SK-MEL-5 (cell line): ENCODE data around the gene DZIP1. TPM values are rescaled to one million over a fixed set of nuclear protein-coding genes. Genes with fewer than 3 reads are reported as not detected.
"Not testable (repeated sequence)": the region's sequence is repeated elsewhere in the genome, so short reads cannot be mapped to it uniquely, and the experiment has no call there.

Source experiments
- DNase-seq: peaks from one replicate; pipeline ENCODE4 v3.0.0-alpha.2; 2016; ENCODE audit warnings: low read depth, low spot score
- in situ Hi-C: cut with HindIII; loops from 2 replicates; pipeline ENCODE4 v1.10.0; 2016; ENCODE audit warnings: low sequenced_read_pairs, high pct_unique_total_duplicates, low pct_unique_long_range_greater_than_20kb
- total RNA-seq: library from RNA; depleted of rRNA; stranded (reverse); fragments of >200 nt; shearing (Covaris generic); gene quantifications from 2 replicates; pipeline ENCODE4 v1.2.3, GENCODE V29; 2014

Gene DZIP1
- total RNA-seq, 1 experiment from 2014 or later = 16.1 TPM

DNA sequence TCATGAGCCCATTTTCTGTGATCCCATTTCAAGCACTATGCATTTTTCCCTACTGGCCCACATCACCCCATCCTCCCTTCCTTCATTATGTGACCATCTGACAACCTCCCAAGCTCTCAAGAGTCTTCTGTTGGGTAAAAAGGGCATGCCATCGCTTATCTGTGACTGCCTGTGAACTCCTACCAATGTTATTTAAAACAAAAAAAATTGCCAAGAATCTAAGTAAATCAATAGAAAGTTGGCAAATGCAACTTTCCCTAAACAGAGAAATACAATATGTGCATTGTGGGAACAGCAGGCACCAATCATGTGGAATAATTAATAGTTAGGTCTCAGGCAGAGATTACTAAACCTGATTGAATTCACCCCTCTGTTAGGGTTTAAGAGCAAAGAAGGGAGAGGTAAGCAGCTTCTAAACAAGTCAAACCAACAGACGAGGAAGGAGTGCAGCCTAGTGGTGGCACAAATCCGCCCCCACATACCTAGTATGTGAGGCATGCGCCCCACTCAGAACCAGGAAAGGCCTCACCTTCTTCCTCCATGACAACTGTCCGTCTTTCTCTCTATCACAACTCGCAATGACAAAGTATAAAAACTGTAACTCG is 29.8 kb downstream of the DZIP1 start:
- peak; percentile 53 for DNase-seq
- in situ Hi-C loops = no loop called here

DNA sequence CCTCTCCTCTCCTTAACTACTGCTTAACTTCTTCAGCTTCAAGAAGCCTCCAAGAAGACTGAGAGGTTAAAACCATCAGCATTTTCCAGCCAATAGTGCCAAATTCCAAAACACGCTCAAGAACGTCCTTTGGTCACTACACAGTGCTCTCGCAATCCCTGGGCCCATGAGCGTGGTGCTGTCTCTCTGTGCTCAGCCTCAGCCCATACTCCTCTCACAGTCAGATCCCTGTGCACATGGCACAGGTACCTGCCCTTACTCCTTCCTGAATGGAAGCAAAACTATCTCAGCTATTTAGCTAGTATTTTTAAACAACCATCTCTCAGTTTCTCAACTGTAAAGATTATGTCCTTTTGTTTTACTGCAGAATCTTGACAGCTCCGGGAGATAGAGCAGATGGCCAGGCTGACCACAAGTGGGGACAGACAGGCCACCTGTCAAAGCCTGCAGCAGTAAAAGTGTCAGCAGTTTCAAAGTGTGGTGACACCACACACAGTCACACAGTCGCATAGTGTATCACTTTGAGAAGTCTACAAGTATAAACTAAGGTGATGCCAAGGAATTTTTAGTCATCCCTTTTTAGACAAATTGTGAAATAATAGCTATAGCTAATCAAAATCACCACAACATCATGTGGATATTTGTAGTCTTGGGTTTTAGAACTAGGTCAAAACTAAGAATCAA is 35.7 kb downstream of the DZIP1 start:
- DNase-seq = no peak
- in situ Hi-C loops = no loop called here

DNA sequence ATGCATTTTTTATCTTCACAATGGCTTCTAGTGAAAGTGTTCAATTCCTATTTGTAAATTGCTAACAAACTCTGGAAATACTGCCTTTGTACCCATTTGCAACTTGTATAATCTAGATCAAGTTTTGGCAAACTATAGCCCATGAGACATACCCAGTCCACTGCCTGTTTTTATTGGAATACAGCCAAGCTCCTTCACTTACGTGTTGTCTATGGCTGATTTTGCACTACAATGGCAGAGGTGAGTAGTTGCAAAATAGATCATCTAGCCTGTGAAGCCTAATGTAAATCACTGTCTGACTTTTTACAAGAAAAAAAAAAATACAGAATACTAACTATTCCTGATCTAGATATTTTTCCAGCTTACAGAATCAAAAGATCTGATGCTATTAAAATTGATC is 37.1 kb downstream of the DZIP1 start:
- no peak for DNase-seq
- in situ Hi-C loops = no loop called here

DNA sequence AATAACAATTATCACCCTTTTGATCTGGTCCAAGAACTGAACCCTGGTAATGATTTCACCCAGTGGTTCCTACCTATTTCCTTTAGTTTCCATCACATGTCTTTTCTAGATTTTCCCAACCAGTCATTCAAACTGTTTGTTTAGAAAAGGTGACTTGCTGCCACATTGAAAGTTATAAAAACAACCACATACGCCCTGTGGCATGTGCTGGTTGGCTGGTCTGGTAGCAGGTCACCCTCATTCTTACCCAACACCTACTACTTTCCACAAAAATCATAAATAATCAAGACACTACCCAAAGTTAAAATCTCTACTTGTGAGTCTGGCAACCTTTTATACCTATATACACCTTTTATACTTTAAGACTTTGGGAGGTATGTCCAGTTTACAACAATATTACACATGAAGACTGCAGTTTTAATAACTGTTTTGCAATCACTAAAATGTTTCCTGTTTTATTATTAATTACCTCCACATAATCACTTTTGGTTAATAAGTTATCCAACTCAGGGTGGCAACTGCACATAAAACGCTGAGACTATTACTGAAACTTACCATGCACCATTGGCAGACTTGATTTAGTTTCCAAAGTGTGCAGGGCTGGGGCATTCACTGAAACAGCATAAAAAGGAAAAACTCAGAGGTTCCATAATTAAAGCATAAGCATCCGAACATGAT is 38.9 kb downstream of the DZIP1 start:
- in situ Hi-C loops = no loop called here

DNA sequence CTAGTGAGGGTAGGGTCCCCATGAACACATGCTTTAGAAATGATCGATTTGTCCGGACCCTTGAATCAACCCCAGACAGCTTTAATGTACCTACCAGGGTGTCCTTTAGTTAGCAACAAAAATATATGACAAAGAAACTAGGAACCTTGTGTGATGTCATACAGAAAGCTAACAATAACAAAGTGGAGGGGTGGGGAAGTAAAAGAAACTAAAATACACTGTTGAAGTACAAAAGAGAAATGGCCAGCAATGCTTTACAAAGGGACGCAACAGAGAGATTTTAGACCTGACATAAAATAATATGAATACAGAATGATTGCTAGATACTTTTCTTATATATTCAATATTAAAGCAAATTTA is 40.0 kb downstream of the DZIP1 start:
- DNase-seq = no peak
- in situ Hi-C loops = no loop called here

More for the DNA sequence above, 38.9 kb downstream of the DZIP1 start:
- no peak for DNase-seq

DNA sequence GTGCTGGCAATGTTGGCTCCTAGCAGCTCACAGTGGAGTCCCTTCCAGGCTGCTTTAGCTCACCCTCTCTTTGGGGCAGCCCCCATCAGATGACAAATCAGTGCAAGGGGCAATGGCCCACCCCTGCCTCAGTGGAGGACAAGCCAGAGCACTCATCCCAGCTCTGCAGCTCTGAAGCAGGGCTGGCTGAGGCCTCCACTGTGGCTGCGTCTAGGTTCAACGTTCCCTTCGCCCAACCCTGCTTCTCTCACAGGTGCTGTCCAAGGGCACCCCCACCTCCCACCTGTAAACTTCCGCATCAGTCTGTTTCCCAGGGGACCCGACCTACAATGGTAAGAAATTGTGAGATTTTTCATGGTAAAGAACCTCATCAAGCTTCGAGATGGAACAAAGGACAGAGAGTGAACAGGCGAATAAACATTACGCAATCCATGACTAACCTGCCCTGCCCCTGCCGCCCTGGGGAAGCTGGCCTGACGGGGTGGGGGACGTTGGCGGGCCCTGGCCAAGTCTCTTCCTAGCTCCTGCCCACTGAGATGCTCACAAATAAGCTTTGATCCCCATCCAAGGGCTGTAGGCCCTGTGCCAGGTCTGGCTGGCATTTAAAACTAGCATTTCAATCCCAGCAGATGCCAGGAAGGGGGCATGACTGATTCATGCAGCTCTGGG is 40.5 kb downstream of the DZIP1 start:
- in situ Hi-C loops = no loop called here
- DNase-seq = no peak

DNA sequence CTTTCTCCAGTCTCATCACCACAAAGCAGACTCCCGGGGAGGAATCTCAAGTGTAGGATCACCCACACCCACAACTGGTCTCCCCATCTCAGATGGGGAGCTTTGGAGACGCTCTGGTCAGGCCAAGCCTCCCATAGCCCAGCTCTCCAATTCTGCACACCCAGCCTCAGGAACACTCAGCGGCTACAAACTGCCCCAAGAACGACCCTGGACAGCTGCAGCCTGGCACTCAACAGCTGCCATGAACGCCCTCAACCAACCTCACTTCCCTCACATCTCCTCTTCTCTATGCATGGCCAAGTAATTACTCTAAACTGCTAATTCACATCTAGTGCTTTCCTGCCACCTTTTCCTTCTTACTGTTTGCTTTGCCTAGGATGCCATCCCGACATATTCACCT is 42.6 kb downstream of the DZIP1 start:
- no peak for DNase-seq
- in situ Hi-C loops = no loop called here

DNA sequence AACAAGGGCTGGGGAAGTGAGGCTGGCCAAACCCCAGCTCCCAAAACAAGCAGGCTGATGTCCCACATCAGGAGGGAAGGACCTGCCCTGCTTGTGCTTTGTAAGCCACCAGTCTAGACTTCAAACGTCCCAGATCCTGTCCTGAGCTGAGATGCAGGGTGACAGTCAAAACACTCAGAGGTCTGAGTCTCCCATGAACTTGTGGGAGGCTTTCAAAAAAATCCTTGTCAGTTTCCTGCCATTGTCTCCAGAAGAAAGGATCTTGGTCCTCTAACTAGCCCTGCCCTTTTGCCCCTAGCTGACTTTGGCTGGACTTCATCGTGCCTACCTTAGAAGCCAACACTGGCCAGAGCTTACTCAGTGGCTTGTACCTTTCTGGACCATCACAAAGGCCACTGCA is 43.3 kb downstream of the DZIP1 start:
- DNase-seq = no peak
- in situ Hi-C loops = no loop called here

DNA sequence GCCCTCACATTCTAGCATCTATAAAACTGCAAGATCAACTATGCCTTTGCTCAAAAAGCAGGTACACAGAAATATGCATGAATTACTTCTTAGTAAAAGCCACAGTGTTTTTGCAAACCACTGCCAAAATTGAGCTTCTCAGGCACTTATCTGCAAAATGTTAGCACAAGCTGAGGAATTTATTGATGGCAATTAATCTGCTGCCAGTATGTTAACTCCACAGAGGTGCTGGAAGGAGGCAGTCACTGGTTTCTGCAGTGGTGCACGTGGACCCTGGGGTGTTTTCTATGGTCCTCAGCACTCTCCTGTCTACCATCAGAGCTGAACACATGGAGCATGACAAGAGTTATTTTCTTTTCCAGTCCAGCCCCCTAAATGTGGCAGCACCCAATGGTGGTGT is 47.8 kb downstream of the DZIP1 start:
- DNase-seq = no peak
- in situ Hi-C loops = no loop called here

DNA sequence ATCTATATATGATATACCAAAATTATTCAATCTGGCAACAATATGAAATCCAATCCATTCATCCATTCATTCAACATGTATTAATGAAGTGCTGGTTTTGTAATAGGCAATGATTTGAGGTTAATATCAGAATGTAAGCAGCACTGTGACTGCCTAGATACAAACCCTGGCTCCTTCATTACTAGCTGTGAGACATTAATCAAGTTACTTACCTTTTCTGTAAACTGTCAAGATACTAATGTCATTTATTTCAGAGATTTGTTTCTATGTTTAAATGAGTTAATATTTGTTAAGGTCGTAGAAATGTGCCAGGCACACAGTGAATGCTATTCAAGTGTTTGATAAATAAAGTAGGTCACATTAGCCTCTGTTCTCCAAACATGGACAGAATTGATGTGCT is 51.0 kb downstream of the DZIP1 start:
- DNase-seq = no peak
- in situ Hi-C loops = no loop called here

DNA sequence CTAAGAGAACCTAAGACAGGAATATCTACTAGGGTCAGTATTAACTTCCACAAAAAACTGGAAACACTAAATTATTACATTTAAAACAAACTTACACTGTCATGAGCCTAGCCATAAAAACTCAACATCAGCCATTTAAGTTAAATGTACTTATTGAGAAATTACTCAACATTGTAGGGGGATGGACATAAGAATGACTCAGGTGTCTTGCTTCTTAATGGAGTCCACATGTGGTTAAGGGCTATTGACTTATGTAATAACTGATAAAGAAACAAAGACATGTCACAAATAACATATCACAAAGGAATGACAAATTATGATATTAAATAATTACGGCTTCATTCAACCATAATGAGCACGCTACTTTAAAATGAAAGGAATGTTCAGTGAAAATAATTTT is 55.8 kb downstream of the DZIP1 start:
- in situ Hi-C loops = no loop called here
- no peak for DNase-seq

DNA sequence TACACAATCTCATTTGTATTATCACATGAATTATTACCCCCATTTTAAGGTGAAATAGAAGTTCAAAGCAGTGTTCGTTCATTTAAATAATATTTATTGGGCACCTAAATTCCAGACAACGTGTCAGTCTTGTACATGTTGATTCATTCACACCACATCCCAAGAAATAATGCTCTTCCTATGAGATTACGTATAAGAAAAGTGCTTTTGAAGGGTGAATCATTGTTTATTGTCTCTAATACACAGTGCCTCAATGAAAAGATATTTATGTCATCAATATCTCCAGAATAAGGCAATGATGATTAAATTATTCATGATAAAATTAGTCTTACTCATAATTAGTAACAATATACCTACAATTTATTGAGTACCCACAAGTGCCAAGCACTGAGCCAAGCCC is 56.4 kb downstream of the DZIP1 start:
- no peak for DNase-seq
- in situ Hi-C loops = no loop called here

DNA sequence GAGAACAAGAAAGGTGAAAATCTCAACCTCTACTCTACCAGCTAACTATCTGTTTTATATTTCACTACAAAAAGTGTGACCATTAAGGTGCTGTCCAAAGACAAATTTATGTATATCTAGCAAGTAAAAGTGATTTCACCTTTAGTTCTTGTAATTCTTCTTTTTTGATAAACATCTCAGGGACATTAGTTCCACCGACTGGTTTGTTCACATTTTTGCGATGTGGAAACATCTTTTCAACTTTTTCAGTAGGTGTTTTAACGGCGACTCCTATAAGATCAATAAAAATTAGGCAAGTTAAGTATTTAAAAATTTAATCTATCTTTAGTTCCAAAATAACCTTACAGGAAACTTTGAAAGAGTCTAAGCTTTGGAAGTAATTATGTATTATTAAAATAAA is 58.6 kb downstream of the DZIP1 start:
- in situ Hi-C loops = no loop called here

DNA sequence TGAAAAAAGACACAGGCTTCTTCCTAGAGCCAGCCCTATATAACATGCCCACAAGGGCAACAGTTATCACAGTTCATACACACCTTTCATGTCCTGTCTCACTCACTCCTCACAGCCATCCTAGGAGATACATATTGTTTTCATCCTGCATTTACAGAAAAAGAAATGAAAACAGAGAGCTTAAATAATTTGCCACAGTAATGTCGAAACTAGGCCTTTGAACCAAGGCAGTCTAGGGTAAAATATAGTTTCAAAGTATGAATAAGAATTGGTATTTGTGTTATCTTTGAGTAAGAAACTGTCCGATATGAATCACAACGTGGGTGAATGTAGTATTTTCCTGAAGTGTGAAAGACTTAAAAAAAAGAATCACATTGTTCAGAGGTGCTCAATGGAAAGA is 65.2 kb downstream of the DZIP1 start:
- no peak for DNase-seq
- in situ Hi-C loops = no loop called here

More for the DNA sequence above, 58.6 kb downstream of the DZIP1 start:
- DNase-seq = no peak

DNA sequence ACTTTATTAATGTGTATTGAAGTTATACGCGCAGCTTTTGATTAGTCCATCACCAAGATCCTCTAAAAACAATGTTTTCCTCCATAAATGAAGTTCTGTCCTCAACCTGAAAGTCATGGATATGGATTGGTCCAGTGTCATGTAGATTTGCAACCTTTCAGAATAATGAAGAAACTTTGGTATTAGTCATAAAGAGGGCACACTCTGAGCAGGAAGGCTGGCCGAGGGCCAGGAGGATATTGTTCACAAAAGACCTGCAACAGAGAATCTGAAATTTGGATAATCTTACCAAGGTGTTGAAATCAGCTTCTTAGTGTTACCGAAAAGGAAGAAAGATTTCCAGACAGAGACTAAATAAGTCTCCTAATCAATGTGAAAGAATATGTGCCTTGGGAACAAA is 71.3 kb downstream of the DZIP1 start:
- DNase-seq = no peak
- in situ Hi-C loops = no loop called here

DNA sequence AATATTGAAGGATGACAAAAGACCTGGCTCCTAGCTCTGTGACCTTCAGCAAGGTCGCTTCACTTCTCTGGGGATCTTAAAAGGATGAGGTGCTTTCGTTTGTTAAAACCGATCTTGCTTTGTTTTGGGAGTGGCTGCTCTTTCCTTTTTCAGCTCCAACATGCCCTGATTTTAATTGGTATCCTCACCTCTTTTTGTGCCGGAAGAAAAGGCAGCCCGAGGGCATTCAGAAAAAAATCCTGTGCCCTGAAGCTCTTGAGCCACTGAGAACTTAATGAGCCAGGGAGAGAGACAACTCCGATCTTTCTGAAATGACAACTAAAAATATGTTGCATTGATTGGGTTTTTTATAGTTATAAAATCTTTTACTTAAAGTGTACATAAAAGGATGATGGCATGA is 72.6 kb downstream of the DZIP1 start:
- no peak for DNase-seq
- in situ Hi-C loops = no loop called here

DNA sequence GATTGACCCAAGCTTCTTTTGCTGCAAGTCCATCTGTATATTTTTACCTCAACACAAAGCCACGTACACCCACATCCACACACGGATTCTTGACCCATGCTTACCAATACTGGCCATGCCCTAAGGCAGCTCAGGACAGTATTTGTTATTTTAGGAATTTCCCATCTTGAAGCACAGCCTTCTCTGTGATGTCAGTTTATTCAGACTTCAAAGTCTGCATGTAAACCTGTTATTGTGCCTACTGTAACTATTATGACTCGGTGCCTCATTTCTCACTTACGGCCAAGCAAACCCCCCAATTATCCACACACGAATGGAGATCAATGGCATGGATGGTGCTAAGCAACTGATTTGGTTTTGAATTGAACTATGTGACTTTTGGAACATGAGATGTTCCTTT is 74.5 kb downstream of the DZIP1 start:
- in situ Hi-C loops = no loop called here
- DNase-seq = no peak

DNA sequence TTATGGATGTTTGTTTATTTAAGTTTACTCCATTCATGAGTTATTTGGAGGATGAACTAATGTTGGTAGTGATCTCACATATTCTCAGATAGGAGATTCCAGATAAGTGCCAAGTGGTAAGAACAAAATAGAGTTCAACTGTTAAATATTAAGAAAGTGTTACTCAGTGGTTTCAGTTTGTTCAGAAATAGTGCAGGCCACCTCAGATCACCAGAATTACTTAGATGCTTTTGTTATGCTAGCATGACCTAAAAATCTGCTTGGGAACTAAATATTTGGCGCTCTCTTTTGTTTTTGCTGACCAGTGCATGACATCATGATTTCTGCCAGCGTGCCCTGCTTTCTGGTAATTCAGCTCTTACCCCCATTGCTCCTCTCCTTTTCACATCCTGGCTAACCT is 76.4 kb downstream of the DZIP1 start:
- in situ Hi-C loops = no loop called here
- no peak for DNase-seq

DNA sequence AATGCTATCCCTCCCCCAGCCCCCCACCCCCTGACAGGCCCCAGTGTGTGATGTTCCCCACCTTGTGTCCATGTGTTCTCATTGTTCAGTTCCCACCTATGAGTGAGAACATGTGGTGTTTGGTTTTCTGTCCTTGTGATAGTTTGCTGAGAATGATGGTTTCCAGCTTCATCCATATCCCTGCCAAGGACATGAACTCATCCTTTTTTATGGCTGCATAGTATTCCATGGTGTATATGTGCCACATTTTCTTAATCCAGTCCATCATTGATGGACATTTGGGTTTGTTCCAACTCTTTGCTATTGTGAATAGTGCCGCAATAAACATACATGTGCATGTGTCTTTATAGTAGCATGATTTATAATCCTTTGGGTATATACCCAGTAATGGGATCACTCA is 78.7 kb downstream of the DZIP1 start:
- DNase-seq, in situ Hi-C loops: not testable (repeated sequence)
